ENCODE measurements around the gene TMEM63C.

The TMEM63C gene

GRCh38 chr14:77238996-77239395 lies 57.4 kb downstream of the TMEM63C start:
- no peaks in the 10 kb centered on the region for H3K4me1 ChIP-seq (ENCODE audit: control insufficient read depth, insufficient read depth, low read length)
- H3K9me3 ChIP-seq (ENCODE audit: control insufficient read depth, low read length), result no peaks in the 10 kb centered on the region
- WGBS, 2 experiments, result 74 to 77% methylated on average over 4 of the region's 4 CpGs
- H3K27ac ChIP-seq (ENCODE audit: insufficient read depth, low read depth, low read length, poor library complexity, severe bottlenecking), result no peak overlapping the region
- H3K4me3 ChIP-seq (ENCODE audit: insufficient read depth, low read depth, low read length), result no peak overlapping the region
- no peaks in the 10 kb centered on the region for H3K36me3 ChIP-seq (ENCODE audit: control insufficient read depth, insufficient read depth, low read length)
- no peaks in the 10 kb centered on the region for H3K27me3 ChIP-seq (ENCODE audit: control insufficient read depth, insufficient read depth, low read length, poor library complexity, severe bottlenecking)

- 96% methylated on average over 16 of the region's 16 CpGs for WGBS, 2 experiments
- Histone ChIP-seq H3K4me1 (ENCODE audit: control insufficient read depth, insufficient read depth, low read length) (no peaks in the 10 kb centered on the region), H3K27ac (ENCODE audit: insufficient read depth, low read depth, low read length, poor library complexity, severe bottlenecking) (no peak overlapping the region), H3K36me3 (ENCODE audit: control insufficient read depth, insufficient read depth, low read length) (no peaks in the 10 kb centered on the region), H3K4me3 (ENCODE audit: insufficient read depth, low read depth, low read length) (no peak overlapping the region), H3K27me3 (ENCODE audit: control insufficient read depth, insufficient read depth, low read length, poor library complexity, severe bottlenecking) (no peaks in the 10 kb centered on the region), H3K9me3 (ENCODE audit: control insufficient read depth, low read length) (no peaks in the 10 kb centered on the region)
Observed at GRCh38 chr14:77239412-77239811, 57.8 kb downstream of the TMEM63C start.

- no peaks in the 10 kb centered on the region for H3K27me3 ChIP-seq (ENCODE audit: control insufficient read depth, insufficient read depth, low read length, poor library complexity, severe bottlenecking)
- no peaks in the 10 kb centered on the region for H3K36me3 ChIP-seq (ENCODE audit: control insufficient read depth, insufficient read depth, low read length)
- WGBS, 2 experiments, result 90 to 93% methylated on average over 15 of the region's 15 CpGs
- H3K9me3 ChIP-seq (ENCODE audit: control insufficient read depth, low read length), result no peaks in the 10 kb centered on the region
- no peak overlapping the region for H3K4me3 ChIP-seq (ENCODE audit: insufficient read depth, low read depth, low read length)
- no peaks in the 10 kb centered on the region for H3K4me1 ChIP-seq (ENCODE audit: control insufficient read depth, insufficient read depth, low read length)
- H3K27ac ChIP-seq (ENCODE audit: insufficient read depth, low read depth, low read length, poor library complexity, severe bottlenecking), result no peak overlapping the region
Observed at GRCh38 chr14:77240336-77240915, 58.8 kb downstream of the TMEM63C start.

- no peaks in the 10 kb centered on the region for H3K9me3 ChIP-seq (ENCODE audit: control insufficient read depth, low read length)
- no peak overlapping the region for H3K4me3 ChIP-seq (ENCODE audit: insufficient read depth, low read depth, low read length)
- no peaks in the 10 kb centered on the region for H3K27me3 ChIP-seq (ENCODE audit: control insufficient read depth, insufficient read depth, low read length, poor library complexity, severe bottlenecking)
- H3K27ac ChIP-seq (ENCODE audit: insufficient read depth, low read depth, low read length, poor library complexity, severe bottlenecking), result no peak overlapping the region
- 64 to 74% methylated on average over 2 of the region's 2 CpGs for WGBS, 2 experiments
- H3K36me3 ChIP-seq (ENCODE audit: control insufficient read depth, insufficient read depth, low read length), result no peaks in the 10 kb centered on the region
- no peaks in the 10 kb centered on the region for H3K4me1 ChIP-seq (ENCODE audit: control insufficient read depth, insufficient read depth, low read length)
Observed at GRCh38 chr14:77241955-77242354, 60.4 kb downstream of the TMEM63C start.

DNA sequence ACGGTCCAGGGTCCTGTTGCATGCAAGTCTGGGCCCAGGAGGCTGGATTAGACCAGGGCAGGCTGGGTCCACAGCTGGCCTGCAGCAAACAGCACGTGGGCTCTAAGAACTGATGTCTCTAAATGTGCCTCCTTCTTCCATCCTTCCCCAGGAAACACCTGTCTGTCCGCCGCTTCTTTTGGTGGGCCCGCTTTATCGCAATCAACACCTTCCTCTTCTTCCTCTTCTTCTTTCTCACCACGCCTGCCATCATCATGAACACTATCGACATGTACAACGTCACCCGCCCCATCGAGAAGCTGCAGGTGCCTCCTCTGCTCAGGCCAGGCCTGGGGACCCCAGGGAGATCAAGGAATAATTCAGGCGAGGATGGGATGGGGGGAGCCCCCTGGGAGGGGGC lies 61.2 kb downstream of the TMEM63C start:
- H3K27me3 ChIP-seq (ENCODE audit: control insufficient read depth, insufficient read depth, low read length, poor library complexity, severe bottlenecking), result no peaks in the 10 kb centered on the region
- H3K27ac ChIP-seq (ENCODE audit: insufficient read depth, low read depth, low read length, poor library complexity, severe bottlenecking), result no peak overlapping the region
- WGBS, 2 experiments, result 91 to 93% methylated on average over 12 of the region's 12 CpGs
- H3K4me1 ChIP-seq (ENCODE audit: control insufficient read depth, insufficient read depth, low read length), result no peaks in the 10 kb centered on the region
- H3K4me3 ChIP-seq (ENCODE audit: insufficient read depth, low read depth, low read length), result no peak overlapping the region
- no peaks in the 10 kb centered on the region for H3K9me3 ChIP-seq (ENCODE audit: control insufficient read depth, low read length)
- no peaks in the 10 kb centered on the region for H3K36me3 ChIP-seq (ENCODE audit: control insufficient read depth, insufficient read depth, low read length)

DNA sequence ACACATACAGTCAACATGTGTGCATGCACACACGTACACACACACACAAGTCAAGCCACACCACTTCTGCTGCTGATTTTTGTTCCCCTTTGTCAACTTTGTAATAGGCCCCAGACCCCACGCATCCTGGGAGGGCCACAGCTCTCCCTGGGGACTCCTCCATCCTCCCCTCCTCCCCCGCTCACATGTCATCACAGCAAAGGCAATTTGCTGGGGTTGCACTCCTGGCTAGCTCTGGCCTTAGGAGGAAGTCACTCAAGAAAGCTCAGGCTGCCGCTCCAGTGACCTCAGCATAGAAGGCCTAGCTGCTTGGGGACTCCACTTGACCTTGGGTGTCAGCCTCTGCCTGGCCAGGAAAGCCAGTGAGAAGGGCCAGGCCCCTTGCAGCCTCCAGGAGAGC lies 62.3 kb downstream of the TMEM63C start:
- 88 to 92% methylated on average over 4 of the region's 4 CpGs for WGBS, 2 experiments
- Histone ChIP-seq H3K9me3 (ENCODE audit: control insufficient read depth, low read length) (no peaks in the 10 kb centered on the region), H3K36me3 (ENCODE audit: control insufficient read depth, insufficient read depth, low read length) (no peaks in the 10 kb centered on the region), H3K27me3 (ENCODE audit: control insufficient read depth, insufficient read depth, low read length, poor library complexity, severe bottlenecking) (no peaks in the 10 kb centered on the region), H3K27ac (ENCODE audit: insufficient read depth, low read depth, low read length, poor library complexity, severe bottlenecking) (no peak overlapping the region), H3K4me1 (ENCODE audit: control insufficient read depth, insufficient read depth, low read length) (no peaks in the 10 kb centered on the region), H3K4me3 (ENCODE audit: insufficient read depth, low read depth, low read length) (no peak overlapping the region)

GRCh38 chr14:77245820-77246219 lies 64.2 kb downstream of the TMEM63C start:
- no peaks in the 10 kb centered on the region for H3K27me3 ChIP-seq (ENCODE audit: control insufficient read depth, insufficient read depth, low read length, poor library complexity, severe bottlenecking)
- no peaks in the 10 kb centered on the region for H3K4me1 ChIP-seq (ENCODE audit: control insufficient read depth, insufficient read depth, low read length)
- WGBS, 2 experiments, result 91 to 93% methylated on average over 4 of the region's 4 CpGs
- no peaks in the 10 kb centered on the region for H3K9me3 ChIP-seq (ENCODE audit: control insufficient read depth, low read length)
- no peak overlapping the region for H3K27ac ChIP-seq (ENCODE audit: insufficient read depth, low read depth, low read length, poor library complexity, severe bottlenecking)
- H3K36me3 ChIP-seq (ENCODE audit: control insufficient read depth, insufficient read depth, low read length), result no peaks in the 10 kb centered on the region
- H3K4me3 ChIP-seq (ENCODE audit: insufficient read depth, low read depth, low read length), result no peak overlapping the region

DNA sequence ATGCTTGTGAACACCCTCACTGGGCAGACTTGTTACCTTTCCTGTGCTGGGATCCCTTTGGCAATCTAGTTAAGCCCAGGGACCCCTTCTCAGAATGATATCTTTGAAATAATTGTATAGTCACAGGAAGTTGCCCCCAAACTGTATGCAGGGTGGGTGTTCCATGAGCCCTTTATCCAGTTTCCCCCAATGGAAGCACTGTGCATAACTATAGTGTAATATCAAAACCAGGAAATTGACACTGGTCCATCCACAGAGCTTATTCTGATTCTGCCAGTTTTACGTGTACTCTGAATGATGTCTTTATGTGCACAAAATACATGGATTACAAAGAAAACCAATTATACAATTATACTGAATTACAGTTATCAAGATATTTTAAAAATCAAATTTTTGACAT lies 65.2 kb downstream of the TMEM63C start:
- Histone ChIP-seq H3K27ac (ENCODE audit: insufficient read depth, low read depth, low read length, poor library complexity, severe bottlenecking) (no peak overlapping the region), H3K4me1 (ENCODE audit: control insufficient read depth, insufficient read depth, low read length) (no peaks in the 10 kb centered on the region), H3K27me3 (ENCODE audit: control insufficient read depth, insufficient read depth, low read length, poor library complexity, severe bottlenecking) (no peaks in the 10 kb centered on the region), H3K4me3 (ENCODE audit: insufficient read depth, low read depth, low read length) (no peak overlapping the region), H3K36me3 (ENCODE audit: control insufficient read depth, insufficient read depth, low read length) (no peaks in the 10 kb centered on the region), H3K9me3 (ENCODE audit: control insufficient read depth, low read length) (no peaks in the 10 kb centered on the region)
- 100% methylated on average over 1 of the region's 1 CpG; no CpG with 5 or more reads in 1 of the 2 experiments for WGBS, 2 experiments

GRCh38 chr14:77248666-77249065 lies 67.1 kb downstream of the TMEM63C start:
- H3K27me3 ChIP-seq (ENCODE audit: control insufficient read depth, insufficient read depth, low read length, poor library complexity, severe bottlenecking), result no peaks in the 10 kb centered on the region
- no peak overlapping the region for H3K4me3 ChIP-seq (ENCODE audit: insufficient read depth, low read depth, low read length)
- WGBS, 2 experiments, result 94 to 95% methylated on average over 7 of the region's 7 CpGs
- H3K9me3 ChIP-seq (ENCODE audit: control insufficient read depth, low read length), result no peaks in the 10 kb centered on the region
- no peak overlapping the region for H3K27ac ChIP-seq (ENCODE audit: insufficient read depth, low read depth, low read length, poor library complexity, severe bottlenecking)
- no peaks in the 10 kb centered on the region for H3K36me3 ChIP-seq (ENCODE audit: control insufficient read depth, insufficient read depth, low read length)
- no peaks in the 10 kb centered on the region for H3K4me1 ChIP-seq (ENCODE audit: control insufficient read depth, insufficient read depth, low read length)

DNA sequence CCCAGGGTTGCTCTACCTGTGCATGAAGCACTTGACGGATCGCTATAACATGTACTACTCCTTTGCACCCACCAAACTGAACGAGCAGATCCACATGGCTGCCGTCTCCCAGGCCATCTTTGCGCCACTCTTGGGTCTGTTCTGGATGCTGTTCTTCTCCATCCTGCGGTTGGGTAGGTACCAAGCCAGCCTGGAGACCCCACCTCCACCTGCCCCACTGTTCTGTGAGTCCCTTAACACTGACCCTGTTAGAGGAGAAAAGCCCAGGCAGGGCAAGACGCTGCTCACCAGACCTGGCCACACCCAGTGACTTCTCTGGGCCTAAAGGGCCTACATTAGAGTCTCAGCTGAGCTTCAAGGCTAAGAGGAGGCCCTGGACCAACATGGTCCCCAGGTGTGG lies 67.7 kb downstream of the TMEM63C start:
- Histone ChIP-seq H3K9me3 (ENCODE audit: control insufficient read depth, low read length) (no peaks in the 10 kb centered on the region), H3K4me3 (ENCODE audit: insufficient read depth, low read depth, low read length) (no peak overlapping the region), H3K4me1 (ENCODE audit: control insufficient read depth, insufficient read depth, low read length) (no peaks in the 10 kb centered on the region), H3K36me3 (ENCODE audit: control insufficient read depth, insufficient read depth, low read length) (no peaks in the 10 kb centered on the region), H3K27ac (ENCODE audit: insufficient read depth, low read depth, low read length, poor library complexity, severe bottlenecking) (no peak overlapping the region), H3K27me3 (ENCODE audit: control insufficient read depth, insufficient read depth, low read length, poor library complexity, severe bottlenecking) (no peaks in the 10 kb centered on the region)
- 94% methylated on average over 7 of the region's 7 CpGs for WGBS, 2 experiments

DNA sequence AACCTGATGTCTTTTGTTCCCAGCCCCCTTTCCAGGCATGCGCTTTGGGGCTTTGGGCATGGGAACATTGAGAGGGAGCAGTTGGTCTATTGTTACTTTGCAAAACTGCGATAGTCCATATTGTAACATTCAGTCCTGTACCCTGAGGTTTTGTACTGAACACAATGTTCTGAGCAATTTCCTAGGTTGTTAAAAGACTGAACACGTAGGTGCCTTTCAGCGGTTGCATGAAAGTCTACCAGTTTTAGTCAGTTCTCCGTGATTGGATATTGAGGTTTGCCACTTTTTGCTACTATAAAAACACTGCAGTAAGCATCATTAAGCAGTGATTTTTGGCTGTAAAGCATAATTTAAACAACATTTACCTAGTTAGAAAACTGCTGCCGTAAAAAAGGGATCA lies 69.3 kb downstream of the TMEM63C start:
- 89 to 92% methylated on average over 6 of the region's 6 CpGs for WGBS, 2 experiments

More for the DNA sequence above, 69.3 kb downstream of the TMEM63C start:
- no peak overlapping the region for H3K27ac ChIP-seq (ENCODE audit: insufficient read depth, low read depth, low read length, poor library complexity, severe bottlenecking)
- H3K9me3 ChIP-seq (ENCODE audit: control insufficient read depth, low read length), result no peaks in the 10 kb centered on the region
- H3K4me3 ChIP-seq (ENCODE audit: insufficient read depth, low read depth, low read length), result no peak overlapping the region
- H3K36me3 ChIP-seq (ENCODE audit: control insufficient read depth, insufficient read depth, low read length), result no peaks in the 10 kb centered on the region
- no peaks in the 10 kb centered on the region for H3K27me3 ChIP-seq (ENCODE audit: control insufficient read depth, insufficient read depth, low read length, poor library complexity, severe bottlenecking)
- H3K4me1 ChIP-seq (ENCODE audit: control insufficient read depth, insufficient read depth, low read length), result no peaks in the 10 kb centered on the region
